Karpas-422 (cell line): ENCODE data around the gene MSRB3. TPM values are rescaled to one million over a fixed set of nuclear protein-coding genes. Genes with fewer than 3 reads are reported as not detected.

ENCODE experiments used
- DNase-seq: peaks from one replicate; pipeline ENCODE4 v3.0.0-alpha.2; 2015
- H2AFZ ChIP-seq: fragments of 200-600 bp; sonication (generic); 2 replicates; pipeline ENCODE4 v1.6.1; 2014; ENCODE audit warnings: antibody characterized with exemption, low read length, mixed read lengths
- H3K27ac ChIP-seq: fragments of 200-600 bp; sonication (generic); 2 replicates; pipeline ENCODE4 v1.5.1; 2014; ENCODE audit warnings: mild to moderate bottlenecking, low read length, moderate library complexity
- H3K27me3 ChIP-seq: fragments of 200-600 bp; sonication (generic); 2 replicates; pipeline ENCODE4 v1.6.1; 2014; ENCODE audit warnings: low read length, mixed read lengths
- H3K36me3 ChIP-seq: fragments of 200-600 bp; sonication (generic); 2 replicates; pipeline ENCODE4 v1.6.1; 2014; ENCODE audit warnings: low read length, mixed read lengths; ENCODE audit not compliant: insufficient read depth
- H3K4me1 ChIP-seq: fragments of 200-600 bp; sonication (generic); 2 replicates; pipeline ENCODE4 v1.6.1; 2014; ENCODE audit warnings: mild to moderate bottlenecking, low read length, mixed read lengths
- H3K4me2 ChIP-seq: fragments of 200-600 bp; sonication (generic); 2 replicates; pipeline ENCODE4 v1.6.1; 2014; ENCODE audit warnings: low read length, low read depth, mild to moderate bottlenecking; ENCODE audit not compliant: poor library complexity, severe bottlenecking
- H3K4me3 ChIP-seq: fragments of 200-600 bp; sonication (generic); 2 replicates; pipeline ENCODE4 v1.5.1; 2014; ENCODE audit warnings: mild to moderate bottlenecking, antibody characterized with exemption, low read length, mixed read lengths
- H3K79me2 ChIP-seq: fragments of 200-600 bp; sonication (generic); 2 replicates; pipeline ENCODE4 v1.6.1; 2014; ENCODE audit warnings: mild to moderate bottlenecking, low read length, mixed read lengths
- H3K9ac ChIP-seq: fragments of 200-600 bp; sonication (generic); 2 replicates; pipeline ENCODE4 v1.6.0; 2014; ENCODE audit warnings: low read length
- H3K9me2 ChIP-seq: fragments of 200-600 bp; sonication (generic), shearing (Covaris generic); replicated peaks from 2 replicates; pipeline ENCODE4 v1.6.0; 2014; ENCODE audit warnings: mild to moderate bottlenecking, low read length, moderate library complexity; ENCODE audit not compliant: insufficient read depth
- H3K9me3 ChIP-seq: fragments of 300-700, 200-600 bp; sonication (generic); 2 replicates; pipeline ENCODE4 v1.6.1; 2014; ENCODE audit warnings: low read length, mixed read lengths
- H4K20me1 ChIP-seq: fragments of 200-600 bp; sonication (generic); 2 replicates; pipeline ENCODE4 v1.6.1; 2014; ENCODE audit warnings: mild to moderate bottlenecking, antibody characterized with exemption, low read length, low read depth; ENCODE audit not compliant: insufficient read depth
- total RNA-seq: library from RNA; depleted of rRNA; stranded (reverse); fragments of >200 nt; shearing (Covaris generic); gene quantifications from 2 replicates; pipeline ENCODE4 v1.2.3, GENCODE V29; 2014; ENCODE audit warnings: low replicate concordance

MSRB3 gene
- total RNA-seq, 1 experiment from 2014 or later = not detected

DNA sequence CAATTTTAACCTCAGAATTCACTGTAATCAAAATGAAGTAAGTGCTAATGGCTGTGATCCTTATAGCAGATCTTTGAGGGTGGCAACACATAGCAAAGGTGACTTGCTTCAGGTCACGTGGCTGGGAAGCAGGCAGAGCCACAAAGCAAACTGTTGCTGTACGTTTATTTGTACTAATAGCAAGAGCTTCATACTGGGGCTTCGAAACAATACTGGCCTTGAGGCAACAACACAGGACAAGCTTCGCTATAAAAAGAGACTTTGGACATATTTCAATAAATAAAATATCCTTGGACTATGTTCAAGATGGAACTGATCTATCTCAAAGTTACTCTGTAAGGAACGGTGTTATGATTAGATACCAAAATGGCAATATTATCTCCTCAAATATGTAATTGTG is 44.6 kb downstream of the MSRB3 start:
- Histone ChIP-seq H3K9ac (no peak overlapping the region), H2AFZ (no peak overlapping the region), H3K36me3 (no peaks in the 10 kb centered on the region), H3K27ac (no peak overlapping the region), H3K4me3 (no peak overlapping the region), H3K4me1 (no peaks in the 10 kb centered on the region), H3K9me2 (no peaks in the 10 kb centered on the region), H3K4me2 (no peak overlapping the region), H3K79me2 (no peaks in the 10 kb centered on the region), H3K27me3 (no peaks in the 10 kb centered on the region), H4K20me1 (no peaks in the 10 kb centered on the region), H3K9me3 (no peaks in the 10 kb centered on the region)
- DNase-seq = no peak

DNA sequence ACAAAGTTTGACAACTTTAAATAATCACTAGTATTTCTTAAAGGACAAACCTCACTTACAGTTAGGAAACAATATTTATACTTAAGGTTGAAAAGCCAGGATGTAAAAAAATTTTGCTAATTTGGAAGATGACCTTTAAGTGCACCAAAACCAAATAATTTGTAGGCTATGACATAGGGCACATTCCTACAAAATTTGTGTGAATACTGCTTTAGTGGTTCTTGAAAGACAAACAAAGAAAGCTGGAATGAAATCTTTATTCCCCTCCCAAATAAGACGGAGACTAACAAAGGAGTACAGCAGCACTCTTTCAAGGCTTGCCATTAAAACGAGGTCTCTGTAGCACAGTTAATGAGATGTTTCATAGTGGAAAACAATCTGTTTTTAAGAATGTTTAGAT is 45.6 kb downstream of the MSRB3 start:
- no peak for DNase-seq
- no peak overlapping the region for H3K4me3 ChIP-seq
- H3K4me1 ChIP-seq = no peaks in the 10 kb centered on the region
- H3K79me2 ChIP-seq = no peaks in the 10 kb centered on the region
- no peaks in the 10 kb centered on the region for H3K9me2 ChIP-seq
- H3K4me2 ChIP-seq = no peak overlapping the region
- no peak overlapping the region for H3K27ac ChIP-seq
- no peaks in the 10 kb centered on the region for H4K20me1 ChIP-seq
- H3K27me3 ChIP-seq = no peaks in the 10 kb centered on the region
- no peaks in the 10 kb centered on the region for H3K9me3 ChIP-seq
- no peak overlapping the region for H2AFZ ChIP-seq
- H3K36me3 ChIP-seq = no peaks in the 10 kb centered on the region
- no peak overlapping the region for H3K9ac ChIP-seq

DNA sequence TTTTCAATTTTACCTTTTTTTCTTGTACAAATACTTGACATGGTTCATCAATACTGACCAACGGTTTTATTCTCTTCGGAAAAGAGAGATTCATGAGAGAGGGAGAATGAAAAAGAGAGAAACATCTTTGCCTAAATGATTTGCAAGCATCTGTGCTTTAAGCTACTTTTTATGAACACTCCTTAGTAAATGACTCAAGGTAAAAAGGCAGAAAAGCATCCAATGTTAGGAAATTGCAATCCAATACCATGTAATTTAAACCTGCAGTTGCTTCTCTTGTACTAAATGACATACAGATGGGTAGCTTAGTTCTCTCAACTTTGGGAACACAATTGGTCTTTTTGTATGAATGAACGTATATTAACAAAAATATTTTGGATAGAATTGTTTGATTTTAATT is 46.1 kb downstream of the MSRB3 start:
- no peak for DNase-seq
- Histone ChIP-seq H3K27ac (no peak overlapping the region), H3K27me3 (no peaks in the 10 kb centered on the region), H3K9me3 (no peaks in the 10 kb centered on the region), H3K79me2 (no peaks in the 10 kb centered on the region), H3K4me2 (no peak overlapping the region), H2AFZ (no peak overlapping the region), H3K9ac (no peak overlapping the region), H3K4me1 (no peaks in the 10 kb centered on the region), H3K4me3 (no peak overlapping the region), H3K9me2 (no peaks in the 10 kb centered on the region), H4K20me1 (no peaks in the 10 kb centered on the region), H3K36me3 (no peaks in the 10 kb centered on the region)

DNA sequence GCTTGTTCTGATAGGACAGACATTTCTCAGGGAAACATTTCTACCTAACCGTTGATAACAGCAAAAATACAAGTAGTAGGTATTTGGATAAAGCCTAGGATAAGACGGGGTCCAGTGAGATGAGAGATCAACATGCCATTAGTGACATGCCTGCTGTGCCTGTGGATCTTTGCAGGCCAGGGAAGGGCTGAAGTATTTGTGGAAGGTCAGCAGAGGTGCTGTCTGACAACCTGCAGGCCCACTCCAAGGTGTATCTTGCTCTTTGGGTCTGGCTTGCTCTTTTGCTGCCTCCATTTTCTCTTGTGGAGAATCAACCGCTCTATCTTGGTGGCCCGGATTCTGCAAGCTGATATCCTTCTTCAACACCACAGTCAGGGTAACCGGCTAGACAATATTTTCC is 46.7 kb downstream of the MSRB3 start:
- Histone ChIP-seq H3K4me2 (no peak overlapping the region), H3K36me3 (no peaks in the 10 kb centered on the region), H3K79me2 (no peaks in the 10 kb centered on the region), H3K27me3 (no peaks in the 10 kb centered on the region), H2AFZ (no peak overlapping the region), H3K4me1 (no peaks in the 10 kb centered on the region), H3K4me3 (no peak overlapping the region), H3K9ac (no peak overlapping the region), H3K27ac (no peak overlapping the region), H3K9me3 (no peaks in the 10 kb centered on the region), H4K20me1 (no peaks in the 10 kb centered on the region), H3K9me2 (no peaks in the 10 kb centered on the region)
- no peak for DNase-seq

DNA sequence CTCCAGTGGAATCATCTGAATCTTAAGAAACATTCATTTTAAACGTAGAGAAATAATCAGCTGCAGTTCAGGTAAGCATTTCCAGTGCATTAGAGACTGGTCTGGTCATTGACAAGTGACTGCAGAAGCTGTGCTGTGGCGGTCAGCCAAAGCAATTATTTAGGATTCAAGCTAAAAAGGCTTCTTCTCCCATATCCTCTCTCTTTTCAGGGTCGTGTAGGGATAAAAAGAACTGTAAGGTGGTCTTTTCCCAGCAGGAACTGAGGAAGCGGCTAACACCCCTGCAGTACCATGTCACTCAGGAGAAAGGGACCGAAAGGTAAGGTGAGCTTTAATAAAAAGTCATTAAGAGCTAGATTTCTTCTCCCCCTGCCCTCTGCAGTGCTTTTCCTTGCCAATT is 48.1 kb downstream of the MSRB3 start:
- no peaks in the 10 kb centered on the region for H4K20me1 ChIP-seq

DNA sequence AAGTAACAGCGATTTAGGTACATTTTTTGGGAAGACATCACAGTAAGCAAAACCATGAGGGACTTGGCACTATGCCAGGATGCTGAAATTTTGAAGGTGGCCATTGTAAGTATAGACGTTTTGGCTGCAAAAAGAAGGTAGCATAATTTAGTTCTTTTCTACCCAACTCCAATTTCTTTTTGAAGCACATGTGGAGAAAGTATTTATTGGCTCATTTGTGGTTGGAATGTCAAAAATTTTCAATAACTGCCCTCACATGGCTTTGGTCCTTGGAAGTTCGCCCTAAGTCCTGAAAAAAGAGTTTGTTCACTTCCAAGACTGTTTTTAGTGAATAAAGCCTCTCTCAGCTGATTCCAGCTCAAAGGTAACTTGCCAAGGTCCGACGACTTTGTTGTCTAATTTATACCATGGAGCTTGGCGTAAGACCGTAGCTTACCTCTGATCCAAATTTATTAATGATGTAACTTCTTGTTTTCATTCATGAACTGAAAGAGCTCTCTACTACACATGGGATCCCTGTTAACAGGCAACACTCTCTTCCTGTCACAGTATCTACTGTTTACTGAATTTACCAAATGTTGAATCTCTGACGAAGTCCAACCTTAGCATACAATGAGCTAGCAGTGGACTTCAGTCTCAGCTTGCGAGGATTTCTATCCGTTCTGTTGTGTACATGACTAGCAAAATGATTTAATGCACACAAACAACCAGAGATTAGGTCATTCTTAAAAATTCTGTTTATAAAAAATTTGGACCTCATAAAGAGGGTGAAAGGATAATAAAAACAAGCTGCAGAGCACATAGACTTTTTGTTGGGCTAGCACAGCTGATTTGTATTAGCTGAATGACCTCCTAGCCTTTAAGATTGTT is 49.0 kb downstream of the MSRB3 start:
- no peaks in the 10 kb centered on the region for H3K9me2 ChIP-seq
- no peaks in the 10 kb centered on the region for H3K36me3 ChIP-seq
- no peak overlapping the region for H2AFZ ChIP-seq
- no peak for DNase-seq
- H4K20me1 ChIP-seq = no peaks in the 10 kb centered on the region
- no peak overlapping the region for H3K9ac ChIP-seq
- no peak overlapping the region for H3K27ac ChIP-seq
- H3K4me3 ChIP-seq = no peak overlapping the region
- H3K4me2 ChIP-seq = no peak overlapping the region
- no peaks in the 10 kb centered on the region for H3K9me3 ChIP-seq
- H3K4me1 ChIP-seq = no peaks in the 10 kb centered on the region
- no peaks in the 10 kb centered on the region for H3K27me3 ChIP-seq
- H3K79me2 ChIP-seq = no peaks in the 10 kb centered on the region

More for the DNA sequence above, 48.1 kb downstream of the MSRB3 start:
- no peaks in the 10 kb centered on the region for H3K9me3 ChIP-seq
- DNase-seq = no peak
- H3K27me3 ChIP-seq = no peaks in the 10 kb centered on the region
- no peaks in the 10 kb centered on the region for H3K4me1 ChIP-seq
- no peak overlapping the region for H3K9ac ChIP-seq
- H3K4me2 ChIP-seq = no peak overlapping the region
- no peak overlapping the region for H3K4me3 ChIP-seq
- H3K27ac ChIP-seq = no peak overlapping the region
- H3K36me3 ChIP-seq = no peaks in the 10 kb centered on the region
- H3K9me2 ChIP-seq = no peaks in the 10 kb centered on the region
- H2AFZ ChIP-seq = no peak overlapping the region
- H3K79me2 ChIP-seq = no peaks in the 10 kb centered on the region

DNA sequence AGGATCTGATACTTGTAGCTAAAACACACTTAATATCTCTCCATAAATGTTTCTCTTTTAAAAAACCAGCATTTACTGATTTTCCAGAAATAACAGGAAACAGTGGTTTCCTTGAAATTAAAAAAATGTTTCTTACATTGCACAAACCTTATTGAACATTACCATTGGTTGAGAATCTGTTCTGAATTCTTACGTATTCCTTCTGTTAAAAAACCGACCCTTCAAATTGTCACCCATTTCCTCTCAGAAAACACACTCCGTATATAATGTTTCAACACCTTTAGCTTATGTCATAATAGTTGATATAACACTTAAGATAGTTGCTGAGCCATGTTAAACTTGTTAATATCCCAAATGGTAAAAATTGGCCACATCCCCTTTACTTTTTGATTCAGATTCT is 51.2 kb downstream of the MSRB3 start:
- Histone ChIP-seq H4K20me1 (no peaks in the 10 kb centered on the region), H3K27me3 (no peaks in the 10 kb centered on the region), H3K9ac (no peak overlapping the region), H3K4me2 (no peak overlapping the region), H2AFZ (no peak overlapping the region), H3K36me3 (no peaks in the 10 kb centered on the region), H3K79me2 (no peaks in the 10 kb centered on the region), H3K4me3 (no peak overlapping the region), H3K9me2 (no peaks in the 10 kb centered on the region), H3K9me3 (no peaks in the 10 kb centered on the region), H3K4me1 (no peaks in the 10 kb centered on the region), H3K27ac (no peak overlapping the region)
- no peak for DNase-seq

DNA sequence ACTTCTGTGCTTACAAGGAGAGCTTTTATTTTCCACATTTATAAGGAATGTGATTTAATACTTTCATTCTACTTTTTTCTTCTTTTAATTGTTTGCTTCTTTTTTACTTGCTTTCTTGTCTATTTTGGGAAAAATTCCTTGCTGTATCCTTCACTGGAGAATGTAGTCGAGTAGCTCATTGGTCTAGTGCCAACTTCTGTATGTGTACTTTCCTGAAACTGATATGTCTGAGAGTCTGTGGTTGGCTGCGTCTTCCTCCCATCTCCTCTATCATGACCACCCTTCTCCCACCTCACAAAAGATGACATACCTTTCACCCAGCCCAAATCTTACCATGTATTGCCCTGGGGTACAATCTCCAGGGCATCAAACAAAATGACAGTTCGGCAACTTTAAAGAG is 51.8 kb downstream of the MSRB3 start:
- no peaks in the 10 kb centered on the region for H3K36me3 ChIP-seq
- no peaks in the 10 kb centered on the region for H3K9me3 ChIP-seq
- H3K4me1 ChIP-seq = no peaks in the 10 kb centered on the region
- no peaks in the 10 kb centered on the region for H4K20me1 ChIP-seq
- H3K4me2 ChIP-seq = no peak overlapping the region
- H3K4me3 ChIP-seq = no peak overlapping the region
- H3K9me2 ChIP-seq = no peaks in the 10 kb centered on the region
- no peak overlapping the region for H3K9ac ChIP-seq
- no peaks in the 10 kb centered on the region for H3K79me2 ChIP-seq
- no peak overlapping the region for H3K27ac ChIP-seq
- no peak for DNase-seq
- no peak overlapping the region for H2AFZ ChIP-seq
- no peaks in the 10 kb centered on the region for H3K27me3 ChIP-seq
